ENCODE results near the gene PLD1. TPM values are rescaled to one million over a fixed set of nuclear protein-coding genes. Genes with fewer than 3 reads are reported as not detected.
"Not testable (repeated sequence)": the region's sequence is repeated elsewhere in the genome, so short reads cannot be mapped to it uniquely, and the experiment has no call there.

The PLD1 gene
- total RNA-seq, 1 donor from 2014 or later: 31.3 TPM

- no peak overlapping the region for H3K9ac ChIP-seq (ENCODE audit: low read depth in 1 of 3, low read length in 3 of 3)
- peaks cover 0 to 3% (median 0%) of the 10 kb centered on the region in 3 donors for H3K36me3 ChIP-seq (ENCODE audit: control insufficient read depth in 3 of 3, insufficient read depth in 3 of 3, low read length in 3 of 3)
- no peak overlapping the region for H3K27ac ChIP-seq (ENCODE audit: low read depth, low read length)
- H3K27me3 ChIP-seq (ENCODE audit: control insufficient read depth in 3 of 3, insufficient read depth in 3 of 3, low read length in 3 of 3): no peaks in the 10 kb centered on the region
- H3K9me3 ChIP-seq (ENCODE audit: control insufficient read depth in 3 of 3, low read length in 3 of 3): no peaks in the 10 kb centered on the region
- no peak overlapping the region for H3K4me3 ChIP-seq (ENCODE audit: low read length in 3 of 3)
- peaks cover 0 to 2% (median 2%) of the 10 kb centered on the region in 3 donors for H3K4me1 ChIP-seq (ENCODE audit: control insufficient read depth in 3 of 3, insufficient read depth in 3 of 3, low read length in 3 of 3)
Measured at GRCh38 chr3:171694888-171695287, 115.4 kb downstream of the PLD1 start.

GRCh38 chr3:171692551-171692950 is 117.7 kb downstream of the PLD1 start:
- H3K4me1 ChIP-seq (ENCODE audit: control insufficient read depth in 3 of 3, insufficient read depth in 3 of 3, low read length in 3 of 3); H3K27me3 ChIP-seq (ENCODE audit: control insufficient read depth in 3 of 3, insufficient read depth in 3 of 3, low read length in 3 of 3); H3K9me3 ChIP-seq (ENCODE audit: control insufficient read depth in 3 of 3, low read length in 3 of 3); H3K27ac ChIP-seq (ENCODE audit: low read depth, low read length); H3K9ac ChIP-seq (ENCODE audit: low read depth in 1 of 3, low read length in 3 of 3); H3K36me3 ChIP-seq (ENCODE audit: control insufficient read depth in 3 of 3, insufficient read depth in 3 of 3, low read length in 3 of 3); H3K4me3 ChIP-seq (ENCODE audit: low read length in 3 of 3): not testable (repeated sequence)

GRCh38 chr3:171691485-171691884 is 118.8 kb downstream of the PLD1 start:
- Histone ChIP-seq H3K9ac (ENCODE audit: low read depth in 1 of 3, low read length in 3 of 3) (no peak overlapping the region), H3K27me3 (ENCODE audit: control insufficient read depth in 3 of 3, insufficient read depth in 3 of 3, low read length in 3 of 3) (no peaks in the 10 kb centered on the region), H3K4me1 (ENCODE audit: control insufficient read depth in 3 of 3, insufficient read depth in 3 of 3, low read length in 3 of 3) (peaks cover 2 to 5% (median 2%) of the 10 kb centered on the region in 3 donors), H3K36me3 (ENCODE audit: control insufficient read depth in 3 of 3, insufficient read depth in 3 of 3, low read length in 3 of 3) (no peaks in the 10 kb centered on the region), H3K27ac (ENCODE audit: low read depth, low read length) (no peak overlapping the region), H3K9me3 (ENCODE audit: control insufficient read depth in 3 of 3, low read length in 3 of 3) (no peaks in the 10 kb centered on the region), H3K4me3 (ENCODE audit: low read length in 3 of 3) (no peak overlapping the region)

- H3K36me3 ChIP-seq (ENCODE audit: control insufficient read depth in 3 of 3, insufficient read depth in 3 of 3, low read length in 3 of 3): peaks cover 0 to 1% (median 0%) of the 10 kb centered on the region in 3 donors
- peaks cover 0 to 5% (median 0%) of the 10 kb centered on the region in 3 donors for H3K4me1 ChIP-seq (ENCODE audit: control insufficient read depth in 3 of 3, insufficient read depth in 3 of 3, low read length in 3 of 3)
- no peaks in the 10 kb centered on the region for H3K9me3 ChIP-seq (ENCODE audit: control insufficient read depth in 3 of 3, low read length in 3 of 3)
- no peak overlapping the region for H3K27ac ChIP-seq (ENCODE audit: low read depth, low read length)
- H3K27me3 ChIP-seq (ENCODE audit: control insufficient read depth in 3 of 3, insufficient read depth in 3 of 3, low read length in 3 of 3): no peaks in the 10 kb centered on the region
- no peak overlapping the region for H3K9ac ChIP-seq (ENCODE audit: low read depth in 1 of 3, low read length in 3 of 3)
- H3K4me3 ChIP-seq (ENCODE audit: low read length in 3 of 3): no peak overlapping the region
Measured at GRCh38 chr3:171690281-171690680, 120.0 kb downstream of the PLD1 start.

- peaks cover 0 to 5% (median 0%) of the 10 kb centered on the region in 3 donors for H3K4me1 ChIP-seq (ENCODE audit: control insufficient read depth in 3 of 3, insufficient read depth in 3 of 3, low read length in 3 of 3)
- H3K27ac ChIP-seq (ENCODE audit: low read depth, low read length): no peak overlapping the region
- H3K9ac ChIP-seq (ENCODE audit: low read depth in 1 of 3, low read length in 3 of 3): no peak overlapping the region
- H3K9me3 ChIP-seq (ENCODE audit: control insufficient read depth in 3 of 3, low read length in 3 of 3): no peaks in the 10 kb centered on the region
- no peaks in the 10 kb centered on the region for H3K27me3 ChIP-seq (ENCODE audit: control insufficient read depth in 3 of 3, insufficient read depth in 3 of 3, low read length in 3 of 3)
- H3K4me3 ChIP-seq (ENCODE audit: low read length in 3 of 3): no peak overlapping the region
- H3K36me3 ChIP-seq (ENCODE audit: control insufficient read depth in 3 of 3, insufficient read depth in 3 of 3, low read length in 3 of 3): peaks cover 0 to 4% (median 3%) of the 10 kb centered on the region in 3 donors
Measured at GRCh38 chr3:171688593-171688992, 121.7 kb downstream of the PLD1 start.

- Histone ChIP-seq H3K27ac (ENCODE audit: low read depth, low read length) (no peak overlapping the region), H3K9me3 (ENCODE audit: control insufficient read depth in 3 of 3, low read length in 3 of 3) (no peaks in the 10 kb centered on the region), H3K9ac (ENCODE audit: low read depth in 1 of 3, low read length in 3 of 3) (no peak overlapping the region), H3K4me3 (ENCODE audit: low read length in 3 of 3) (no peak overlapping the region), H3K4me1 (ENCODE audit: control insufficient read depth in 3 of 3, insufficient read depth in 3 of 3, low read length in 3 of 3) (peaks cover 0 to 5% (median 0%) of the 10 kb centered on the region in 3 donors), H3K36me3 (ENCODE audit: control insufficient read depth in 3 of 3, insufficient read depth in 3 of 3, low read length in 3 of 3) (peaks cover 0 to 4% (median 3%) of the 10 kb centered on the region in 3 donors), H3K27me3 (ENCODE audit: control insufficient read depth in 3 of 3, insufficient read depth in 3 of 3, low read length in 3 of 3) (no peaks in the 10 kb centered on the region)
Measured at GRCh38 chr3:171688002-171688401, 122.3 kb downstream of the PLD1 start.

- Histone ChIP-seq H3K27me3 (ENCODE audit: control insufficient read depth in 3 of 3, insufficient read depth in 3 of 3, low read length in 3 of 3) (no peaks in the 10 kb centered on the region), H3K4me3 (ENCODE audit: low read length in 3 of 3) (no peak overlapping the region), H3K9me3 (ENCODE audit: control insufficient read depth in 3 of 3, low read length in 3 of 3) (no peaks in the 10 kb centered on the region), H3K36me3 (ENCODE audit: control insufficient read depth in 3 of 3, insufficient read depth in 3 of 3, low read length in 3 of 3) (peaks cover 0 to 4% (median 3%) of the 10 kb centered on the region in 3 donors), H3K4me1 (ENCODE audit: control insufficient read depth in 3 of 3, insufficient read depth in 3 of 3, low read length in 3 of 3) (peaks cover 0 to 5% (median 0%) of the 10 kb centered on the region in 3 donors), H3K27ac (ENCODE audit: low read depth, low read length) (no peak overlapping the region), H3K9ac (ENCODE audit: low read depth in 1 of 3, low read length in 3 of 3) (no peak overlapping the region)
Measured at GRCh38 chr3:171687581-171687980, 122.7 kb downstream of the PLD1 start.

GRCh38 chr3:171687064-171687463 is 123.2 kb downstream of the PLD1 start:
- peaks cover 0 to 4% (median 3%) of the 10 kb centered on the region in 3 donors for H3K36me3 ChIP-seq (ENCODE audit: control insufficient read depth in 3 of 3, insufficient read depth in 3 of 3, low read length in 3 of 3)
- H3K9me3 ChIP-seq (ENCODE audit: control insufficient read depth in 3 of 3, low read length in 3 of 3): no peaks in the 10 kb centered on the region
- no peak overlapping the region for H3K27ac ChIP-seq (ENCODE audit: low read depth, low read length)
- H3K9ac ChIP-seq (ENCODE audit: low read depth in 1 of 3, low read length in 3 of 3): no peak overlapping the region
- no peaks in the 10 kb centered on the region for H3K27me3 ChIP-seq (ENCODE audit: control insufficient read depth in 3 of 3, insufficient read depth in 3 of 3, low read length in 3 of 3)
- H3K4me3 ChIP-seq (ENCODE audit: low read length in 3 of 3): no peak overlapping the region
- peaks cover 0 to 5% (median 0%) of the 10 kb centered on the region in 3 donors for H3K4me1 ChIP-seq (ENCODE audit: control insufficient read depth in 3 of 3, insufficient read depth in 3 of 3, low read length in 3 of 3)

GRCh38 chr3:171685116-171685895 is 125.0 kb downstream of the PLD1 start:
- peaks cover 0 to 4% (median 3%) of the 10 kb centered on the region in 3 donors for H3K36me3 ChIP-seq (ENCODE audit: control insufficient read depth in 3 of 3, insufficient read depth in 3 of 3, low read length in 3 of 3)

GRCh38 chr3:171684221-171684620 is 126.1 kb downstream of the PLD1 start:
- H3K9me3 ChIP-seq (ENCODE audit: control insufficient read depth in 3 of 3, low read length in 3 of 3): no peaks in the 10 kb centered on the region
- H3K9ac ChIP-seq (ENCODE audit: low read depth in 1 of 3, low read length in 3 of 3): no peak overlapping the region
- peaks cover 0 to 4% (median 3%) of the 10 kb centered on the region in 3 donors for H3K36me3 ChIP-seq (ENCODE audit: control insufficient read depth in 3 of 3, insufficient read depth in 3 of 3, low read length in 3 of 3)
- H3K4me1 ChIP-seq (ENCODE audit: control insufficient read depth in 3 of 3, insufficient read depth in 3 of 3, low read length in 3 of 3): peaks cover 0 to 5% (median 0%) of the 10 kb centered on the region in 3 donors
- no peak overlapping the region for H3K27ac ChIP-seq (ENCODE audit: low read depth, low read length)
- H3K27me3 ChIP-seq (ENCODE audit: control insufficient read depth in 3 of 3, insufficient read depth in 3 of 3, low read length in 3 of 3): no peaks in the 10 kb centered on the region
- H3K4me3 ChIP-seq (ENCODE audit: low read length in 3 of 3): no peak overlapping the region

More at GRCh38 chr3:171685116-171685895, 125.0 kb downstream of the PLD1 start:
- H3K9me3 ChIP-seq (ENCODE audit: control insufficient read depth in 3 of 3, low read length in 3 of 3): no peaks in the 10 kb centered on the region
- H3K4me3 ChIP-seq (ENCODE audit: low read length in 3 of 3): no peak overlapping the region
- no peak overlapping the region for H3K9ac ChIP-seq (ENCODE audit: low read depth in 1 of 3, low read length in 3 of 3)
- H3K4me1 ChIP-seq (ENCODE audit: control insufficient read depth in 3 of 3, insufficient read depth in 3 of 3, low read length in 3 of 3): peaks cover 0 to 5% (median 0%) of the 10 kb centered on the region in 3 donors
- H3K27ac ChIP-seq (ENCODE audit: low read depth, low read length): no peak overlapping the region
- H3K27me3 ChIP-seq (ENCODE audit: control insufficient read depth in 3 of 3, insufficient read depth in 3 of 3, low read length in 3 of 3): no peaks in the 10 kb centered on the region

Data from skeletal muscle tissue (tissue), 4 donors.